Thyroid gland (tissue), 4 donors: ENCODE measurements around the gene TGM5.

Experiments
- CTCF ChIP-seq, 6 experiments: fragments of 200-600 bp in 3 of 6; fragments of 450-650 bp in 3 of 6; sonication (generic) in 3 of 6; IDR thresholded peaks; one replicate each; pipeline ENCODE4 v1.5.1; 2016 to 2019; ENCODE audit warnings: antibody characterized with exemption in 6 of 6, mild to moderate bottlenecking in 2 of 6, inconsistent platforms in 1 of 6, moderate library complexity in 1 of 6
- POLR2A ChIP-seq, 2 donors: fragments of 450-650 bp; IDR thresholded peaks; one replicate each; pipeline ENCODE4 v1.6.1; 2017; ENCODE audit warnings: antibody characterized with exemption in 2 of 2, mild to moderate bottlenecking in 2 of 2, moderate library complexity in 1 of 2

- TF ChIP-seq POLR2A (IDR thresholded peaks at IDR 0.05) (no peak), CTCF (IDR thresholded peaks at IDR 0.05) (no peak)
Measured at GRCh38 chr15:43293432-43293831, 26.7 kb upstream of the TGM5 start.
